Upper lobe of left lung (tissue), 6 donors: ENCODE measurements around the gene ANKMY1. TPM values are rescaled to one million over a fixed set of nuclear protein-coding genes. Genes with fewer than 3 reads are reported as not detected.

Source experiments
- ATAC-seq, 2 donors: fragments of 200-7000 bp; cut with Tn5 transposase; one replicate each; pipeline ENCODE4 v1.9.1; 2022; ENCODE audit warnings: mild to moderate bottlenecking in 2 of 2, moderate library complexity in 2 of 2; ENCODE audit not compliant: low FRiP score in 2 of 2
- DNase-seq, 2 donors: peaks; one replicate each; pipeline ENCODE4 v3.0.0-alpha.2; 2019 to 2020
- H3K27ac ChIP-seq, 4 donors: fragments of 200-600 bp; sonication (generic); one replicate each; pipeline ENCODE4 v1.5.1; 2016 to 2019
- H3K27me3 ChIP-seq, 4 donors: fragments of 200-600 bp; sonication (generic); one replicate each; pipeline ENCODE4 v1.5.1; 2017 to 2019
- H3K36me3 ChIP-seq, 4 donors: fragments of 200-600 bp; sonication (generic); one replicate each; pipeline ENCODE4 v1.5.1; 2016 to 2019
- H3K4me1 ChIP-seq, 4 donors: fragments of 200-600 bp; sonication (generic); one replicate each; pipeline ENCODE4 v1.5.1; 2018 to 2019
- H3K4me3 ChIP-seq, 4 donors: fragments of 200-600 bp; sonication (generic); one replicate each; pipeline ENCODE4 v1.5.1; 2017 to 2019; ENCODE audit warnings: mild to moderate bottlenecking in 2 of 4, moderate library complexity in 1 of 4
- H3K9me3 ChIP-seq, 4 donors: fragments of 200-600 bp; sonication (generic); one replicate each; pipeline ENCODE4 v1.5.1; 2018 to 2019
- EP300 ChIP-seq, 4 donors: sonication (generic); formaldehyde crosslinking; IDR thresholded peaks; one replicate each; pipeline ENCODE4 v1.5.1; 2017; ENCODE audit warnings: antibody characterized with exemption in 4 of 4, control low read depth in 2 of 4
- POLR2A ChIP-seq, 4 donors: fragments of 450-650 bp; IDR thresholded peaks; one replicate each; pipeline ENCODE4 v1.5.1; 2016 to 2017; ENCODE audit warnings: antibody characterized with exemption in 4 of 4, mild to moderate bottlenecking in 2 of 4
- POLR2AphosphoS5 ChIP-seq, 2 donors: sonication (generic); formaldehyde crosslinking; IDR thresholded peaks; one replicate each; pipeline ENCODE4 v1.5.1; 2017; ENCODE audit warnings: antibody characterized with exemption in 2 of 2
- WGBS, 2 donors: methylation state at CpG; one replicate each; pipeline ENCODE4 v1.1.5; 2017 to 2018; 5-methylcytosine and 5-hydroxymethylcytosine counted together
- total RNA-seq, 6 donors: library from RNA; depleted of rRNA in 4 of 6; stranded (reverse); fragments of >200 nt in 4 of 6; gene quantifications; one replicate each; pipeline versions ENCODE4 v1.1.0 to v1.2.1, GENCODE V29; 2016 to 2021
- TF ChIP-seq, protein P1 (sequence below), 6 experiments: fragments of 450-650 bp in 4 of 6; fragments of 200-600 bp in 2 of 6; sonication (generic) in 2 of 6; IDR thresholded peaks; one replicate each; pipeline ENCODE4 v1.5.1; 2016 to 2019; ENCODE audit warnings: antibody characterized with exemption in 6 of 6
- donor health status: DM: no; HTN: no; CAD: no; lungs with moderate emphysema.
- donor health status: DM: no; HTN: yes; CAD: no; lungs with severe emphysema.

ANKMY1 gene
- total RNA-seq, 6 donors from 2014 or later: 23.7 to 97.4 (median 26.9) TPM

DNA sequence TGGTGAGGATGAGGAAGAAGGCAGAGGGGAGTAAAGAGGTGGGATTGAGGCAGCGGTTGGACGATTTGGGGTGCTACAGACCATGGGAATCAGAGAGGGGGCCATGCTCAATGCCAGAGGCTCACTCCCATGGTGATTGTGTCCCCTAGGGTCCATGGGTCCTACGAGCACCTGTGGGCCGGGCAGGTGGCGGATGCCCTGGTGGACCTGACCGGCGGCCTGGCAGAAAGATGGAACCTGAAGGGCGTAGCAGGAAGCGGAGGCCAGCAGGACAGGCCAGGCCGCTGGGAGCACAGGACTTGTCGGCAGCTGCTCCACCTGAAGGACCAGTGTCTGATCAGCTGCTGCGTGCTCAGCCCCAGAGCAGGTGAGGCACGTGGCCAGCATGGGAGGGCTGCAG, 34.0 kb upstream of the ANKMY1 start:
- 94 to 97% methylated on average over 11 to 13 of the region's 13 CpGs for WGBS, 2 donors
- ATAC-seq (no peak), DNase-seq (peak in 1 of 2 donors; percentile 75)
- TF ChIP-seq, protein P1, sequence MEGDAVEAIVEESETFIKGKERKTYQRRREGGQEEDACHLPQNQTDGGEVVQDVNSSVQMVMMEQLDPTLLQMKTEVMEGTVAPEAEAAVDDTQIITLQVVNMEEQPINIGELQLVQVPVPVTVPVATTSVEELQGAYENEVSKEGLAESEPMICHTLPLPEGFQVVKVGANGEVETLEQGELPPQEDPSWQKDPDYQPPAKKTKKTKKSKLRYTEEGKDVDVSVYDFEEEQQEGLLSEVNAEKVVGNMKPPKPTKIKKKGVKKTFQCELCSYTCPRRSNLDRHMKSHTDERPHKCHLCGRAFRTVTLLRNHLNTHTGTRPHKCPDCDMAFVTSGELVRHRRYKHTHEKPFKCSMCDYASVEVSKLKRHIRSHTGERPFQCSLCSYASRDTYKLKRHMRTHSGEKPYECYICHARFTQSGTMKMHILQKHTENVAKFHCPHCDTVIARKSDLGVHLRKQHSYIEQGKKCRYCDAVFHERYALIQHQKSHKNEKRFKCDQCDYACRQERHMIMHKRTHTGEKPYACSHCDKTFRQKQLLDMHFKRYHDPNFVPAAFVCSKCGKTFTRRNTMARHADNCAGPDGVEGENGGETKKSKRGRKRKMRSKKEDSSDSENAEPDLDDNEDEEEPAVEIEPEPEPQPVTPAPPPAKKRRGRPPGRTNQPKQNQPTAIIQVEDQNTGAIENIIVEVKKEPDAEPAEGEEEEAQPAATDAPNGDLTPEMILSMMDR (IDR thresholded peaks at IDR 0.05): no peak
- TF ChIP-seq EP300 (IDR thresholded peaks at IDR 0.05): no peak
- no peak for TF ChIP-seq POLR2A (IDR thresholded peaks at IDR 0.05)
- TF ChIP-seq POLR2AphosphoS5 (IDR thresholded peaks at IDR 0.05): no peak
- no peak overlapping the region for H3K27ac ChIP-seq
- no peak overlapping the region for H3K4me3 ChIP-seq
- no peaks in the 10 kb centered on the region for H3K27me3 ChIP-seq
- peaks cover 0 to 67% (median 49%) of the 10 kb centered on the region in 4 donors for H3K36me3 ChIP-seq
- no peaks in the 10 kb centered on the region for H3K9me3 ChIP-seq
- H3K4me1 ChIP-seq: peaks cover 15 to 20% (median 15%) of the 10 kb centered on the region in 4 donors

DNA sequence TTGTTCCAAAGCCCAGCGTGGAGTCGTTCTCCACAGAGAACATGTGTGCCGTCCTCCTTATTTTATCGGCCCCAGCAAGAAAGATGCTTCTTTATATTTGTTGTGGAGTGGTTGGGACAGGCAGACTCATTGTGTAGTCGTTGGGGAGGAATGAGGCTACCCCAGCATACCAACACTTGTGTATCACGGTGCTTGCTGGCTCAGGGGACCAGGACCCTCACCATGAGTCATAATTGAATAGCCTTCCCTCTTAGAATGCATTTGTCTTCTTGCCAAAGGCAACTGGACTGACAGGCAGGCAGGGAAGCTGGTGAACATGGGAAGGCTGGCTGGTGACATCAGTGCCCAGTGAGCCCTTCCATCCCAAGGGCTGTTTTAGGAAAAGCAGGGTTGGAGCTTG, 33.4 kb upstream of the ANKMY1 start:
- H3K27ac ChIP-seq: no peak overlapping the region
- 93 to 94% methylated on average over 4 to 6 of the region's 6 CpGs for WGBS, 2 donors
- H3K27me3 ChIP-seq: no peaks in the 10 kb centered on the region
- no peak overlapping the region for H3K4me3 ChIP-seq
- H3K4me1 ChIP-seq: peaks cover 15 to 20% (median 15%) of the 10 kb centered on the region in 4 donors
- DNase-seq (no peak), ATAC-seq (no peak)
- H3K9me3 ChIP-seq: no peaks in the 10 kb centered on the region
- TF ChIP-seq POLR2A (IDR thresholded peaks at IDR 0.05) (no peak), EP300 (IDR thresholded peaks at IDR 0.05) (no peak), POLR2AphosphoS5 (IDR thresholded peaks at IDR 0.05) (no peak)
- TF ChIP-seq, protein P1 (IDR thresholded peaks at IDR 0.05): no peak
- H3K36me3 ChIP-seq: peaks cover 0 to 61% (median 46%) of the 10 kb centered on the region in 4 donors

- Histone ChIP-seq H3K27ac (no peak overlapping the region), H3K36me3 (peaks cover 0 to 57% (median 41%) of the 10 kb centered on the region in 4 donors), H3K4me1 (peaks cover 15 to 21% (median 16%) of the 10 kb centered on the region in 4 donors), H3K27me3 (no peaks in the 10 kb centered on the region), H3K9me3 (no peaks in the 10 kb centered on the region), H3K4me3 (no peak overlapping the region)
- ATAC-seq: no peak
- 96 to 97% methylated on average over 5 to 21 of the region's 21 CpGs for WGBS, 2 donors
- peak in 1 of 2 donors; percentile 78 for DNase-seq
- no peak for TF ChIP-seq POLR2AphosphoS5 (IDR thresholded peaks at IDR 0.05)
- TF ChIP-seq, protein P1 (IDR thresholded peaks at IDR 0.05): no peak
- no peak for TF ChIP-seq POLR2A (IDR thresholded peaks at IDR 0.05)
These were observed 32.9 kb upstream of the ANKMY1 start for GRCh38 chr2:240590681-240591111.

DNA sequence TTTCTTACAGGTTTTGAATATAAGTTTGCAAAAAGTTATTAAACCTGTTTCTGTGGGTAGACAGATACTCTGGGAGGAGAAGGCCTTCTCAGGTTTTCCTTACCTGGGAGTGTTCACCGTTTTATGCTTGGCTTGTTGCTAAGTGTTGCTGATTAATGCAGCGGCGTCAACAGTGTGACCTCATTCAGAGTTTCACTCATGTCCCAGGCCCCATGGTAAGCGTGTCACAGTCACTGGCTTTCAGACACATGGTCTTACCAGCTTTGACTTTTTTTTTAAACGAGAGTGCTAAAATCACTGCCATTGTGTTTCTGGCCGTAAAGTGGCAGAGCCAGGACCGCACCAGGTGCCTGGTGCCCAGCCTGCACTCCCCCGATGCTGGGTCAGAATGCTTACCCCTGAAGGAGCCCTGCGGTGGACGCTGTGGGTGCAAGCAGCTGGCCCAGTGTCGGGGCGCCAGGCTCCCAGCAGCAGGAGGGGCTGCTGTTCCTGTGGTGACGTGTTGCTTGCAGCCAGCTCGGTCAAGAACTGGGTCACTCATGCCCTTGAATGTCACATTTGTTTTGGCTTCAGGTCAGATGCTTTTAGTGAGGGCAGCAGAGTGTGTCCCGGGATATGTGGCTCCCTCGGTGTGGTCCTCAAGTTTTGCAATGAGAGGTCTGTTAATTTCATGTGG, 32.2 kb upstream of the ANKMY1 start:
- H3K27me3 ChIP-seq: no peaks in the 10 kb centered on the region
- peaks cover 22 to 28% (median 23%) of the 10 kb centered on the region in 4 donors for H3K4me1 ChIP-seq
- WGBS, 2 donors: 85 to 88% methylated on average over 9 to 15 of the region's 16 CpGs
- H3K9me3 ChIP-seq: no peaks in the 10 kb centered on the region
- H3K27ac ChIP-seq: no peak overlapping the region
- ATAC-seq (no peak), DNase-seq (peak in 1 of 2 donors; percentile 60)
- TF ChIP-seq POLR2A (IDR thresholded peaks at IDR 0.05) (no peak), POLR2AphosphoS5 (IDR thresholded peaks at IDR 0.05) (no peak), EP300 (IDR thresholded peaks at IDR 0.05) (no peak)
- TF ChIP-seq, protein P1 (IDR thresholded peaks at IDR 0.05): no peak
- H3K4me3 ChIP-seq: no peak overlapping the region
- H3K36me3 ChIP-seq: peaks cover 0 to 51% (median 35%) of the 10 kb centered on the region in 4 donors
